GM12872 (cell line): ENCODE results near the gene SULT1A2.

Experiments used
- CTCF ChIP-seq: IDR thresholded peaks from 3 replicates; pipeline ENCODE4 v1.5.1; 2011; ENCODE audit warnings: low read depth, mild to moderate bottlenecking, low read length, moderate library complexity; ENCODE audit not compliant: insufficient read depth

Gene SULT1A2

GRCh38 chr16:28542646-28543045 lies 54.2 kb downstream of the SULT1A2 start:
- TF ChIP-seq CTCF = no peak
